HG02973 (cell line): Measurements from ENCODE around the gene MNX1.

Source experiments
- ATAC-seq: cut with Tn5 transposase; IDR thresholded peaks from one replicate; pipeline ENCODE4 v1.9.1; 2021; ENCODE audit warnings: moderate library complexity; ENCODE audit not compliant: unreplicated experiment

MNX1 gene

DNA sequence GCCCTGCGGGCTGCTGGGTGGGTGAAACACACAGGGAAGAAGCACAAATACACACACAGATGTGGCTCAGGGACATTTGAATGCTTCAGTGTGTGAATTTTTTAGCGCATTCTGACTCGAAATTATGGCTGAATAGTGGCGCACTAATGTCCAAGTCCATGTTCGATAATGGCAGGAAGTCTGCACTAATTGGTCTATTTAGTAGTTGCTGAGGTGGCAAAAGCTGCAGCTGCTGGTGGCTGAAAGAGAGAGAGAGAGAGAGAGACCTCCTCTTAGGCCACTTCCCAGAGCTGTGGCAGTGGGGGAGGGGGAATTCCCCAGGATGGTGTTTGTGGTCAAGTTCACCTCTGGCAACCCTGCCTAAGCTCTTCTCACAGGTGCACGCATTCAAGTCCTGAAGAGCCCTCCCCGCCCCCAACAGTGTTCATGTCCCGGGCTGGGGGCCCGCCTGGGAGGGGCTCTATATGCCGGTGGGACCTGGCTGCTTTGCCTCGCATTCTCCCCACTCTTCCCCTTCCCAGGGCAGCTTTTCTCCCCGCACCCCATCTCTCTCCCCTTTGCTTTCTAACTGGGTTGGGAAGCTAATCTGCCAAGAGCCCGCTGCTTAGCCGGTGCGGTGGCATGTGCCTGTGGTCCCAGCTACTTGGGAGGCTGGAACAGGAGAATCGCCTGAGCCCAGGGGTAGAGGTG, 6.0 kb upstream of the MNX1 start:
- ATAC-seq: peak; percentile 56

DNA sequence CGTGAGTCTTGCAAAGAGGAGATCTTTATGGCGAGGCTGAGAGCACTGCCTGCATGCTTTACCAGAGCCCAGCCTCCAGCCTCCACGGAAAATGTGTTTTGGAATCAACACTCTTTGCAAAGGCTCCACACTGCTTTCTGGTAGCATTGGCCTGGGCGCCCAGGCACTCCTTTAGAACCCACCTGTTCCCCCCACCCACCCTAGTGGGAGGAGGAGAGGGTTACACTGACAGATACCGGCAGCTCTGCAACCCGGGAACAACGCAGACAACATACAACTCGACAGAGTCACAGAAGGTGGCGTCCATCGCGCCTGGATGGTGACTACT, 5.5 kb upstream of the MNX1 start:
- peak; percentile 12 for ATAC-seq

DNA sequence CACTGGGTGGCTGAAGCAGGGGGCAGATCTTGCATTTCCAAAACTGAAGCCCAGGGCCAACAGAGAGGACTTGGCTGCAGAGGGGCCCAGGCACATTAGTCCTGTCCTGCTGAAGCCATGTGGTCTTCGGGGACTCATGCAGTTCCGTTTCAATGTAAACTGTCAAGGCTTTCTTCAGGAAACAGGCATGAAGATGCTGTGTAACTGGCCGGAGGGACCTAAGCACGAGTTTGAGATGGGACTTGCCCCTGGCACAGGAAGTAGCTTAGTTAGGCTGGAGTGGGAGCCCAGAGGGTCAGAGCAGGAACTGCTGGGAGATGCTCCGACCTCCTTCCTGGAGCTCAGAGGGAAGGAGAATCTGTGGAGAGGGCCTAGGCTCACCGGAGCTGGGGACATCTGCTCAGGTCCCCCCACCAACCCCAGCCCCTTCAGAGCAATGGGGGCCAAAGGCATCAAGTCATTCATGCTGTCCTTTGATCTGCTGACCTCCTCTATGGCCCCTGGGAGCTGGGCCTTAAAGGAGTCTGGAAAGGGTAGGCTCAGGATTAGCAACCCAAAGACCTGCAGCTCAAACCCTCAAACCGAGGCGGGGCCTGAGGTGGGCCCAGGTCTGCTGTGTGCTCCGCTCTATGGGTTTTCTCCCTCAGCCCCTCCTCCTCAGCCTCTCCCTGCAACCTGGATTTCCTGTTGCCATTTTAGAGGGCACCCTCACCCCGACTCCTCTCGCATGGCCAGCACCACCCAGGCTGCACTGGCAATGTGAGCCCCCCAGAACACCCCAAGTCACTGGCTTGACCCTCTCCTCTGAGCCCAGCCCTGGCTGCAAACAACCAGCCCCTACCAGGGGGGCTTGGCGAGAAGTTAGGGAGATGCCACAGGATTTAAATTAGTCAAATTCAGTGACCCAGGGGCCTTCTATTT, 4.4 kb upstream of the MNX1 start:
- no peak for ATAC-seq

DNA sequence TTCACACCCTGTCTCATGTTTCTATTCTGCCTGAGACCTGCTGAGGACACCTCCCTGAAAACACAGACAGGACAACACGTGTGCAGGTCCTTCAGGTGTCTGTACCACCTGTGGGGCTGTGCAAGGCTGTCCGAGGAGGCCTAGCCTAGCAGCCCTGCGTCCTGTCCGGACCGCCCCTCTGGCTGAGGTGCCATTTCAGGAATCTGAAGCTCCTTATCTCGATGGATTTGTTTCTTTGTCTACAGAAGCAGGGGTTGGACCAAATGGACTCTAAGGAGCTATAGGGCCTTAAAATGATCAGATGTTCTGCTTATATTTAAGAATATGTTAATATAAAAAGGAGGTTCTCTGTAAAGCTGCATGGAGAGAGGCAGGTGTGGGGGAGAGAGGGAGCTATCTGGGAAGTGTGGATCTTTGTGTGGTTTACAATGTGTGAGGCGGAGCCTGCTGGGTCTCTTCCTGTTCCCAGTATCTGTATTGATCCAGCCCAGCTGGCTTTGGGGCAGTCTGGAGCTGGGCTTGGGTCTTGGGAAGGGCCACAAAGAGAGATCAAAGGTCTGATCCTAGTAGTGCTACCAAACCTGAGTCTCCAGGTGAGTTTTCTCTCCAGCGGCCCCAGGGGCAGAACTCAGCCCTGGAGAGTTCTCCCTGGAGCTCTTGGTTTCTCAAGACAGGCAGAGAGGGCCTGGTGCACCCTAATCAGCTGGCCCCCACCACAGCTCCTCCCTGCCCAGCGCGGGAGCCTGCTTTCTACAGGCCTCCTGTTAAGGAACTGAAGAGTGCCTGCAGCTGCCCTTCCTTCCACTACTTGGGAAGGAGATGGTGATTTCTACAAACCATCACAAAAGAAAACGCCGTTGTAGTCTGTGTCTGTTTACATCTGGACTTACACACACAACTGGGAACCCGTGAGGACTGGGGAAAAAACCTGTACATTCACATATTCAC, 3.4 kb upstream of the MNX1 start:
- no peak for ATAC-seq

DNA sequence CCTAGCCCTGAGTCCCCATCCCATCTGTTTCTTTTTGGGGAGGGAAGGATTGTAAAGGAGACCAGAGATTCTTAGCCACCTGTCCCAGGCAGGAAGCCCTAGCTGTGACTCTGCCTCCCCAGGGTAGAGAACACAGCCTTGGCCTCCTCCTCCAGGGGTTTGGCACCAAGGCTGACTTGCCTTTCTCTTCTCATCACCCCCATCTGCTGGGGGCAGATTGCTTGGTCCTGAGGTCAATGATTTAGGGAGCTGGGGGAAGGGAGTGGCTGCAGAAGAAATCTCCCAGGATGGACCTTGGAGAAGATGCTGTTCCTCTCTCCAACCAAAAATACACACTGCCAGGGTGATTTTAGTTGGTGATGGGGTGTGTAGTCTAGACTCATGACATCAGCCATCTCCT, 2.6 kb upstream of the MNX1 start:
- no peak for ATAC-seq

DNA sequence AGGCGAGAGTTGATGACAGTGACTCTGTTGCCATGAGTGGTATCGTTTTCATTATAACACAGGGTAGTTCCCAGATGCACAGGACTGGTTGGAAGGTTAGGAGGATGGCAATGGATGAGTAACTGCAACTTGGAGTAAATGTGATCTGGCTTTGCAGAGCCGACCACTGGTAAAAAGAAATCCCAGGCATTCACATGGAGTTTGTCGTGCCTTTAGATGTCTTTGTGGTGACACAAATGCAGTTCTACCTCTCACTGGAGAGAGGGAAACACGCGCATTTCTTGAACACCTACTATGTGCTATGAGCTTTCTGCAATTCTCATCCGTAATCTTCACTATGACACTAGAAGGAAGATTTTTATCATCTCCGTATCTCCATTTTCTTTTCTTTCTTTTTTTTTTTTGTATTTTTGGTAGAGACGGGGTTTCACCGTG, 1.7 kb upstream of the MNX1 start:
- ATAC-seq: no peak

DNA sequence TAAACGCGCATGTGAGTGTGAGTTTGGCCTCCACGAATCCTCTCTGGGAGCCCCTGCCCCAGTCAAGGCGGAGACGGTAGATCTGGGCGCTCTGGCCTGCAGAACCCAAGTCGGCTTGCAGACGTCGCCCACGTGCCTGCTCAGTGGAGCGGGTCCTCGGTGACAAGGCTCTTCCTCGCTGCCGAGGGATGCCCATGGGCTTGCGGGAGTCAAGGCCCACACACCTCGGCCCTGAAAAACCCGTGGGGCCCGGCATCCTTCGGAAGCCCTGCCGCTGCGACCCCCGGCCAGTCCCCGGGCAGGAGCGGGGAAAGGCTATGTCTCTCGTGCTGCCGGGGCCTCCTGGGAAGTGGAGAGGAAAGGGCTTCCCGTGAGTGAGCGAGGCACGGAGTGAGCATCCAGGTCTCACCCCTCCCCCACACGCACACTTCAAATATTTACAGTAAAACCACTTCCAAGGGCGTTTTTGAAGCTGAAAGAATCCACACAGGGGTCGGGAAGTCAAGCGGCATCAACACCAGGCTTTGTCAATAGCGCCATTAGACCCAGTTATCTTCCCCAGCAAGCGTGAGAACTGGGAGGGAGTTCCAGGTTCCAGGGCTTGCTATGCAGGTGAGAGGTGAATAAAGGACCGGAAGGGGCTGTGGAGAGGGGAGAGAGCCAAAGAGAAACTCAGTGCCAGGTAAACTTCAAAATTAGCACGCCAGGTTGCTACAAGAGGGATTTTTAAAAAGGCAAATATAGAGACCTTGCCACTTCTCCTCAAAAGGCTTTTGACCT, 1.1 kb upstream of the MNX1 start:
- ATAC-seq: no peak

DNA sequence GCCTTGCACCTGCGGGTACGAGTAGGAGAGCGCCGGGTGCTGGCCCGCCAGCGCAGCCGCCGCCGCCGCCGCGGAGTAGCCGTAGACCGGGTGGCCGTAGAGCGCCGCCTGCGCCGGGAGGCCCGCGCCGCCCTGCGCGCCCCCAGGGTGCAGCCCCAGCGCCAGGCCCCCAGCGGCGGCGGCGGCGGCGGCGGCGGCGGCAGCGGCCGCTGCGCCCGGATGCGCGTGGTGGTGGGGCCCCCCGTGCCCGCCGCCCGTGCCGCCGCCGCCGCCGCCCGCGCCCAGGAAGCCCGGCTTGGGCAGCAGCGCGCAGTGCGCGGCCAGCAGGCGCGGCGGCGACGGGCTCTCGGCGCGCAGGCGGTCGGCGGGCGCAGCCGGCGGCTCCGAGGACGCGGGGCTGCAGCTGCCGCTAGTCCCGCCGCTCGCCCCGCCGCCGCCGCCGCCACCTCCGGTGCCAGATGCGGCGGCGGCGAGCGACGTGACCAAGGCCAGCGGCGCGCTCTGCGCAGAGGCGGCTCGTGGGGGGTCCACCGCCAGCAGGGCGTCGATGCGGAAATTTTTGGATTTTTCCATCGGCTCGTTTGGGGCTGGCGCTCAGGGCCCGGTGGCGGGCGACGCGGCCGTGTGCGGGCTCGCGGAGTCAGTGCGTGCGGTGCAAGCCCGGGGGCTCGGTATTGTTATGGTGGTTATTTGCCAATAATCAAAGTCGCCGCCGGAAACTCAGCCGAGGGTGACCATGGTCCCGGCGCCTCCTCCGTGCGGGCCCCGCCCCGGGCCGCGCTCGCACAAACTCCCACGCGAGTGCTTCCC, 480 bp downstream of the MNX1 start:
- ATAC-seq: peak; percentile 28

DNA sequence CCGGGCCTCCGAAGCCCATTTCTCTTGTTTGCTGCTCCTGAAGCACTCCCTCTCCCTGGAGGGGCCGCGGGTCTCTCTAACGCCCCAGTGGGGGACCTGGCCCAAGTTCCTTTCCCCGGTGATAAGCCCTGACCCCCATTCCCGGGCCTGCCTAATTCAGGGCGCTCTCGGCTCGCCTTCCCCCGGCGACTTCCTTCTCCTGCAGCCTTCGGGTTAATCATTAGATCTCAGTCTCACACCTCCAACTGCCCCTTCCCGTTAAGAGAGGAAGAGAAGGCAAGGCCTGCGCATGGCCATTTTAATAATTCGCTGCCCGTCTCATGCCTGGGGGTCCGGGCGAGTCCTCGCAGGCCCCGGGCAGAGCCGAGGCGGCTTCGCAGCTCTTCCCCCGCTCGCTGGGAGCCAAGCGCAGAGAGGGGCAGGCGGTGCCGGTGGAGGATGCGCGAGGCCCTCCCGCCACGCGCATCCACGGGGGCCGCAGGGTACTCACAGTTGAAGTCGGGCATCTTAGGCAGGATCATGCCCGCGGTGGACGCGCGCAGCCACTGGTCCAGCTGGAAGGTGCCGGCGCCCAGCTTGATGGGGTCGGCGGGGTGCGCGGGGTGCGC, 1.2 kb downstream of the MNX1 start:
- ATAC-seq: peak; percentile 19

DNA sequence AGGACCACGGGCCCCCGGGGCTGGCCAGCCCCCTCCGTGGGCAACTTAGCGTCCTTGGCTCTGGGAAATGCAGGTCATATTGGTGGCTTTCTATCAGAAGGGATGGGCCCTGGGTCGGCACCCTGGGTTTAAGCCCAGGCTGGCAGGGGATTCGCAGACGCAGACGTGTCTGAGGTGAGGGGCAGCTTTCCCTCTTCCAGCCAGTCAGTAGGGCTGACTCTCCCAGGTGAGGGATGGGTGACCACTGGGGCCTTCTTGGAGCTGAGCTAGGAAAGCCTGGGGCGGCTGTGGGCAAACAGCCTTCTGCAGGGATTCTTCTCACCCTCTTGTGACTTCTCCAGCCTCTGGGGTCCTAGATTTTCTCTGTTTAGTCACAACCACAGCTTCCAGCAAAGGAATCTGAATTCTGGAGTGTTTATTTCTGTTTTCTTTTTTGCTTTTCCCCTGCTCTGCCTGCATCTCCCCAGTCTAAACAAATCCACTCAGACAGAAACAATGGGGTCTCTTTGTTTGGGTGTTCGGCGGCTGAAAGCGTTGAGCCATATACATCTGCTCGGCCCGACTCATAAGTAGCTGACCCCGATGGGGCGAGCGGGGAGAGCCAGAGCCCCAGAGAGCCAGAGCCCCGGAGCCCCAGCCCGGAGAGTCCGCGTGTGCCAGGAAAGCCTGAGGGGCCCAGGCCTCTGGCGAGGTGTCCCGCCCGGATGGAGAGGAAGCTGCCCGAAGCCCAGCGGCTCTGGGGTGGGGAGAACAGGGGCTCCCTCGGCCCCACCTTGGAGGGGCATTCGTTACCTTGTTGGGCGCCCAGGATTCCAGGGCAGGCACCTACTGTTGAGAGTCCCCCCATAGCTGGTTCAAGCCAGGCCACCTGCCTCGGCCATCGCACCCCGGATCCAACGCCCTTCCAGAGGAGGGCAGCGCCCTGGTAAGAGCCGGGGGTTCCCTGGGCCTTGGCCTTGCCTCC, 2.0 kb downstream of the MNX1 start:
- ATAC-seq: no peak

DNA sequence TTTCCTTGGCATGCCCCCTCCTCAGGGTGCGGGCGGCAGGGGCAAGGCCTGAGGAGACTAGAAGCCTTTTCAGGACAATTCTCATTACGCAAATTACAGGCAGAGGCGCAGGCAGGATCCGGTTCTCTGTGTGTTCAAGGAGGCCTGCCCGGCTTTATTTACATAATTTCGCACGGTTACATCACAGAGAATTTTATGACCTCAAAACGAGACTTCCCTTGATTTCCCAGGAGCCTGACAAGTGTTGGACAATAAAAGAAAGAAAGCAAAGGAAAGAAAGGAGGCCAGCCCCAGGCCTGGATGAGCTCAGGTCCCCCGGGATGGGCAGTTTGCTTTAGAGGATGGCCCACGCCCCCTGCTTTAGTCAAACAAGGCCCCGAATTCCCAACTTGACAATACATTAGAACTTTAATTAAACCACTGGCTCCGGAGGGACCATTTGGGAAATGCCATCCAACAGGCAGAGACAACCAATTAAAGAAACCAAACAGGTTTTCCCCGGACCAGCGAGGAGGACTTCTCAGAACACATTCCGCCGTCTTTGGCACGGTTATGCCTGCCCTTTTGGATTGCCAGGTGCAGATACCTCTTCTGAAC, 2.9 kb downstream of the MNX1 start:
- ATAC-seq: no peak

DNA sequence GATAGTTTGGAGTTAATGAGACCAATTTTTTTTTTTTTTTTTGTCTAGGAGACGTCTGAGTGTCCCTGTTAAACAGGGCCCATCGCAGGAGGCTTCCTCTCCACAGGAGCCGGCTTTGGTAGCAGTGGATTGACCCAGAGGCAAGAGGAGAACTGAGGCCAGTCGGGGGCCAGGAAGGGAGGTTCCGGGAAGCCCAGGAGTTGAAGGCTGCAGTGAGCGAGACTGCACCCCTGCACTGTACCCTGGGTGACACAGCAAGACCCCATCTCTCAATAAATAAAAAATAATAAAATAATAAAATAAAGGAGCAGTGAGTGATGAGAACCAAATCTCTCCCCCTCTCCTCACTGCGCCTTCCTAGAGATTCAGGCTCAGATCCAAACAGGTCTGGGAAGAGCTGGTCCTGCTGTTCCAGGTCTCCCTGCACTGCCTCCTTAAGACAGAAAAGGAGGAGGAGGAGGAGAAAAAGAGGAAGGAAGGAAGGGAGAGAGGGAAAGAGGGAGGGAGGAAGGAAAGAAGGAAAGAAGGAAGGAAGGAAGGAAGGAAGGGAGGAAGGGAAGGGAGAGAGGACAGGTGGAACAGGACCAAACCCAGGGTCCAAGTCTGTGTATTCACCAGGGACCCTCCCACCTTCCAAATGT, 3.5 kb downstream of the MNX1 start:
- no peak for ATAC-seq

DNA sequence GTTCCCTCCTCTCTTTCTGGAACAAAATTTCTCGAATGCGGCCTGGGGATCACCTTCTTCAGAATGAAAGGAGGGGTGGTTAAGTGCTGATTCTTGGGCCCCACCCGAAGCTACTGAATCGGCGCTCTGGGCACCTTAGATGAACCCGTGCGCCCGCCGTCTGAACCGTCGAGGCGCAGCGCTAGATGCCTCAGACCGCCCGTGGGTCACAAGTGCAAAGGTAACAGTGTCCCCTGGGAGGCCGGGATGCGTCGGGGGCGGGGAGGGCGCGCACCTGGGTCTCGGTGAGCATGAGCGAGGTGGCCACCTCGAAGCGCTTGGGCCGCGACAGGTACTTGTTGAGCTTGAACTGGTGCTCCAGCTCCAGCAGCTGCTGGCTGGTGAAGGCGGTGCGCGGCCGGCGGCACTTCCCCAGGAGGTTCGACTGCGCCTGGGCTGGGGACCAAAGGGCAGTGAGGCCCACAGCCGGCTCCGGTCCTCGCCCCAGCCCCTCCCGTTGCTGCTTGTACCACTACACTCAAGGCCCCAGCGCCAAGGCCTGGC, 4.2 kb downstream of the MNX1 start:
- ATAC-seq: no peak

DNA sequence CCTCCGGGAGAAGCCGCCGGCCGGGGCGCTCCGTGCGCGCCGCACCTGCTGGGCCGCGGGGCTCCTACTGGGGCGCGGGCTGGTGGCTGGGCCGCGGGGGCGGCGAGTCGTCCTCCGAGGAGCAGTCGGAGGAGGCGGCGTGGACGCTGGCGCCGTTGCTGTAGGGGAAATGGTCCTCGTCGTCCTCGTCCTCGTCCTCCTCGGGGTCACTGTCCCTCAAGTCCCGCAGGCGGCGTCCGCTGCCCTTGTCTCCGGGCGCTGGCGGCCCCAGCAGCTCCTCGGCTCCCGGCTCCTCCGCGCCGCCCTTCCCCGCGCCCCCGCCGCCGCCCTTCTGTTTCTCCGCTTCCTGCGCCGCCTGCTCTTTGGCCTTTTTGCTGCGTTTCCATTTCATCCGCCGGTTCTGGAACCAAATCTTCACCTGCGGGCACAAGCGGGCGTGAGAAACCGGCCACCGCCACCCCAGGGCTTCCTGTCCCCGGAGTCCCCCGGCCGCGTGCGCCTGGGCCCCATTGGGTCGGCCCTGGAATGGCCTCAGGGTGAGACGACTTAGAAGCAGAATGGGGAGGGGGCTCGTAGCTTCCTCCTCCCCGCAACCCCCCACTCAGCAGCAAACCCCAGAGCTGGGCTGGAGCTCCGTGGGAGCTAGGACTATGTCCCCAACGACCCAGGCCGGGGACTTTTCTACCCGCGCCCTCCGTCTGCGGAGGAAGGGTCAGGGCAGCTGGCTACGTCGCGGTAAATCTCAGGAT, 4.8 kb downstream of the MNX1 start:
- ATAC-seq: no peak

DNA sequence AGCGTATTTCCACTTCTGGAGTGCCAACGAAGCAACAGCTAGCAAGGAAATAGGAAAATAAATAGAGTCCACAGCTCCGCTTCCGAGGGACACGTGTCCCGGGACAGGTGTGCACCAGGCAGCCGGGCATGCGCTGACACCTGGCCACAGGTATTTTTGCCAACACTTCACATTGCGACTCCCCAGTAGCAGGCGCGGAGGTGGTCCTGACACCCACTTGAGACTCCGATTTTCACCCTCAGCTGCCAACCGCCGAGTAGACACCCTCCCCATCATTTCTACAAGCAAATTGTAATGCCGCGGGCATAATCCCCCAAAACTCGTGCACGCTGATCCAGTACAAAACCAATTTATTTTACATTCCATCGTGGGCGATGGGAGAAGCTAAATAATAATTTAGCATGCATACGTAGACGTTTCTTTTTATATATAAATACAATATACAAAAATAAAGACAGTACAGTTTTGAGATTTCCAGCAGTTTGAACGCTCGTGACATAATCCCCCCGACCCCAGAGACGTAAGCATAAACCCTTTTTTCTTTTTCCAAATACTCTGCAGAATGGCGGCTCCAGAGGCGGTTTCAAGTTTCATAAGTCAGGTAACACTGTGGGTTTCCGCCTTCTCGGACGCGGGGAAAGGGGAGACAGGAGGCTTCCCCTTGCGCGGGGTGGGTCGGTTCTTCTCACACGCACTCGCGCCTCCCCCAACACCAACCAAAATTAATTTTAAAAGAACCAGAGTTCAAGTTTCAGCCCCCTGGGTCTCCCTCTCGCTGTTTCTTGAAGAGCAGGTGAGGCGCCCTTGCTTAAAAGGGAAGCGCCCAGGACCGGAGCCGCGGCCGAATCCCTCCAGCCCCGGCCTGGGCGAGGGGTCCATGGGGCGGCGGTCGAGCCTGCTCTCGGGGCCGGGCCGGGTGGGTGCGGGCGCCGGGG, 5.7 kb downstream of the MNX1 start:
- ATAC-seq: no peak
